ENCODE measurements around the gene REX1BD. TPM values are rescaled to one million over a fixed set of nuclear protein-coding genes. Genes with fewer than 3 reads are reported as not detected.

The REX1BD gene
- total and polyA plus RNA-seq, 5 donors from 2014 or later = 87.4 to 163 (median 144) TPM

Other genes with a start within 250 kb of the REX1BD start
- 39.4 TPM for gene PGPEP1, start 248.2 kb upstream of the REX1BD start, total RNA-seq
- 1 to 10 TPM; 6.7 to 8.7 (median 8.2) TPM for gene PGPEP1, start 248.2 kb upstream of the REX1BD start, polyA plus RNA-seq
- gene GDF15, start 202.6 kb upstream of the REX1BD start, total RNA-seq = not detected
- not detected for gene GDF15, start 202.6 kb upstream of the REX1BD start, polyA plus RNA-seq
- not detected for gene LRRC25, start 191.2 kb upstream of the REX1BD start, total RNA-seq
- under 1 TPM in 3 of 4 donors, not detected in 1; 0.09 to 0.79 (median 0.25) TPM for gene LRRC25, start 191.2 kb upstream of the REX1BD start, polyA plus RNA-seq
- 97.9 TPM for gene SSBP4, start 169.4 kb upstream of the REX1BD start, total RNA-seq
- gene SSBP4, start 169.4 kb upstream of the REX1BD start, polyA plus RNA-seq = 10 to 100 TPM; 47.3 to 84.0 (median 65.6) TPM
- 26.2 TPM for gene ISYNA1, start 150.7 kb upstream of the REX1BD start, total RNA-seq
- gene ISYNA1, start 150.7 kb upstream of the REX1BD start, polyA plus RNA-seq = 10 to 100 TPM; 11.3 to 26.0 (median 21.4) TPM
- 53.6 TPM for gene ELL, start 66.7 kb upstream of the REX1BD start, total RNA-seq
- 10 to 100 TPM in 1 of 4 donors, 1 to 10 TPM in 3; 7.7 to 11.8 (median 9.7) TPM for gene ELL, start 66.7 kb upstream of the REX1BD start, polyA plus RNA-seq
- 186 TPM for gene FKBP8, start 45.2 kb upstream of the REX1BD start, total RNA-seq
- gene FKBP8, start 45.2 kb upstream of the REX1BD start, polyA plus RNA-seq = 100 to 1,000 TPM; 106 to 118 (median 117) TPM
- 90.6 TPM for gene KXD1, start 30.9 kb upstream of the REX1BD start, total RNA-seq
- gene KXD1, start 30.9 kb upstream of the REX1BD start, polyA plus RNA-seq = 10 to 100 TPM; 65.3 to 99.1 (median 89.9) TPM
- gene UBA52, start 16.9 kb upstream of the REX1BD start, total RNA-seq = 1,556 TPM
- gene UBA52, start 16.9 kb upstream of the REX1BD start, polyA plus RNA-seq = 1,000 to 10,000 TPM; 1,213 to 1,759 (median 1,573) TPM
- gene CRLF1, start 18.0 kb downstream of the REX1BD start, total RNA-seq = not detected
- gene CRLF1, start 18.0 kb downstream of the REX1BD start, polyA plus RNA-seq = 1 to 10 TPM in 1 of 4 donors, under 1 TPM in 1, not detected in 2; 0.31 to 1.1 TPM
- not detected for gene TMEM59L, start 24.1 kb downstream of the REX1BD start, total RNA-seq
- not detected for gene TMEM59L, start 24.1 kb downstream of the REX1BD start, polyA plus RNA-seq
- gene KLHL26, start 48.2 kb downstream of the REX1BD start, total RNA-seq = 16.7 TPM
- gene KLHL26, start 48.2 kb downstream of the REX1BD start, polyA plus RNA-seq = 1 to 10 TPM; 1.8 to 4.0 (median 2.6) TPM
- gene CRTC1, start 94.9 kb downstream of the REX1BD start, total RNA-seq = 20.2 TPM
- 1 to 10 TPM in 2 of 4 donors, under 1 TPM in 2; 0.47 to 1.5 (median 0.82) TPM for gene CRTC1, start 94.9 kb downstream of the REX1BD start, polyA plus RNA-seq
- not detected for gene COMP, start 202.5 kb downstream of the REX1BD start, total RNA-seq
- not detected for gene COMP, start 202.5 kb downstream of the REX1BD start, polyA plus RNA-seq
- 140 TPM for gene UPF1, start 243.2 kb downstream of the REX1BD start, total RNA-seq
- 10 to 100 TPM in 2 of 4 donors, 1 to 10 TPM in 2; 8.6 to 11.9 (median 9.8) TPM for gene UPF1, start 243.2 kb downstream of the REX1BD start, polyA plus RNA-seq